Heart left ventricle (tissue), 13 donors: ENCODE results near the gene DBH.

Experiments used
- CTCF ChIP-seq, 12 donors: fragments of 200-600 bp; sonication (generic) in 4 of 12; IDR thresholded peaks; one replicate each; pipeline versions ENCODE4 v1.5.0 to v1.8.0; 2018 to 2022; ENCODE audit warnings: antibody characterized with exemption in 12 of 12, mild to moderate bottlenecking in 5 of 12
- POLR2A ChIP-seq, 2 donors: fragments of 450-650 bp; IDR thresholded peaks; one replicate each; pipeline ENCODE4 v1.6.1; 2017; ENCODE audit warnings: antibody characterized with exemption in 2 of 2, mild to moderate bottlenecking in 2 of 2, moderate library complexity in 2 of 2
- donor health status: ischemic (EF 13 %, LVEDD 7.1; RV severe dilation, severe dysfunction).
- donor health status: DM: no; HTN: yes; CAD: no.
- donor health status: DM: no; HTN: no; CAD: no.
- donor health status: ischemic (EF 25% LVEDD 6.9; RV normal size, moderate dysfunction).
- donor health status: ischemic (EF 25% LVEDD 5.7; RV mildly dilated, moderate dysfunction).
- donor health status: ischemic (EF 35%, LVEDD 5.7; RV mildly dilated, moderate dysfunction).
- donor health status: nonischemic (EF 11% LVEDD 7.7; RV severe dilation, severe dysfunction).
- donor health status: DM: yes; HTN: yes; CAD: no.
- donor health status: PGD.
- donor health status: ischemic (EF 29% LVEDD 5.4; RV normal size, mild dysfunction).
- donor health status: nonischemic (EF 23%, LVEDD 6.1; RV moderate dilation, normal function).

- TF ChIP-seq POLR2A (IDR thresholded peaks at IDR 0.05) (no peak), CTCF (IDR thresholded peaks at IDR 0.05) (no peak)
These were observed 7.4 kb upstream of the DBH start for GRCh38 chr9:133628766-133629165.
